ENCODE measurements around the gene OR2A5.

OR2A5 gene

GRCh38 chr7:144100607-144101006 is 51.9 kb downstream of the OR2A5 start:
- TF ChIP-seq TAF1 (IDR thresholded peaks at IDR 0.05; ENCODE audit: low read depth) (no peak), TEAD4 (IDR thresholded peaks at IDR 0.05) (no peak), CREB1 (IDR thresholded peaks at IDR 0.05; ENCODE audit: low read depth) (no peak), TCF12 (IDR thresholded peaks at IDR 0.05; ENCODE audit: low read depth) (no peak)

- TF ChIP-seq REST (IDR thresholded peaks at IDR 0.05; ENCODE audit: low read depth) (no peak), EGR1 (IDR thresholded peaks at IDR 0.05) (no peak), YY1 (IDR thresholded peaks at IDR 0.05; ENCODE audit: low read depth) (no peak), EP300 (IDR thresholded peaks at IDR 0.05; ENCODE audit: borderline replicate concordance) (no peak), TCF12 (IDR thresholded peaks at IDR 0.05; ENCODE audit: low read depth) (no peak), TAF1 (IDR thresholded peaks at IDR 0.05; ENCODE audit: low read depth) (no peak)
These were observed 53.3 kb downstream of the OR2A5 start for GRCh38 chr7:144102041-144102440.

- no peak for TF ChIP-seq RAD21 (IDR thresholded peaks at IDR 0.05; ENCODE audit: low read depth)
- TF ChIP-seq CEBPB (IDR thresholded peaks at IDR 0.05): no peak
- no peak for TF ChIP-seq TAF1 (IDR thresholded peaks at IDR 0.05; ENCODE audit: low read depth)
- TF ChIP-seq MAX (IDR thresholded peaks at IDR 0.05): no peak
- no peak for TF ChIP-seq NFIC (IDR thresholded peaks at IDR 0.05)
These were observed 56.5 kb downstream of the OR2A5 start for GRCh38 chr7:144105211-144105610.

All from Ishikawa (cell line).